ENCODE results near the gene SLC6A19.

Gene SLC6A19

GRCh38 chr5:1208221-1208742, 6.9 kb downstream of the SLC6A19 start:
- DNase-seq (ENCODE audit: low read depth in 1 of 2, low spot score in 1 of 2), result no peak

GRCh38 chr5:1208743-1209488, 7.5 kb downstream of the SLC6A19 start:
- no peak for DNase-seq (ENCODE audit: low read depth in 1 of 2, low spot score in 1 of 2)

GRCh38 chr5:1209489-1209852, 8.1 kb downstream of the SLC6A19 start:
- no peak for DNase-seq (ENCODE audit: low read depth in 1 of 2, low spot score in 1 of 2)

- DNase-seq (ENCODE audit: low read depth in 1 of 2, low spot score in 1 of 2), result no peak
Measured at GRCh38 chr5:1209896-1210776, 8.7 kb downstream of the SLC6A19 start.

- no peak for DNase-seq (ENCODE audit: low read depth in 1 of 2, low spot score in 1 of 2)
Measured at GRCh38 chr5:1210832-1211251, 9.4 kb downstream of the SLC6A19 start.

GRCh38 chr5:1211701-1212100, 10.3 kb downstream of the SLC6A19 start:
- DNase-seq (ENCODE audit: low read depth in 1 of 2, low spot score in 1 of 2), result no peak

GRCh38 chr5:1212271-1212670, 10.9 kb downstream of the SLC6A19 start:
- DNase-seq (ENCODE audit: low read depth in 1 of 2, low spot score in 1 of 2), result no peak

GRCh38 chr5:1212881-1213280, 11.5 kb downstream of the SLC6A19 start:
- no peak for DNase-seq (ENCODE audit: low read depth in 1 of 2, low spot score in 1 of 2)

- DNase-seq (ENCODE audit: low read depth in 1 of 2, low spot score in 1 of 2), result no peak
Measured at GRCh38 chr5:1213508-1214162, 12.2 kb downstream of the SLC6A19 start.

- DNase-seq (ENCODE audit: low read depth in 1 of 2, low spot score in 1 of 2), result no peak
Measured at GRCh38 chr5:1214163-1214935, 13.0 kb downstream of the SLC6A19 start.

GRCh38 chr5:1214936-1215220, 13.5 kb downstream of the SLC6A19 start:
- DNase-seq (ENCODE audit: low read depth in 1 of 2, low spot score in 1 of 2), result no peak

- DNase-seq (ENCODE audit: low read depth in 1 of 2, low spot score in 1 of 2), result no peak
Measured at GRCh38 chr5:1215320-1216096, 14.1 kb downstream of the SLC6A19 start.

- no peak for DNase-seq (ENCODE audit: low read depth in 1 of 2, low spot score in 1 of 2)
Measured at GRCh38 chr5:1216211-1216917, 15.0 kb downstream of the SLC6A19 start.

GRCh38 chr5:1216918-1217295, 15.5 kb downstream of the SLC6A19 start:
- DNase-seq (ENCODE audit: low read depth in 1 of 2, low spot score in 1 of 2), result no peak

GRCh38 chr5:1217596-1218206, 16.3 kb downstream of the SLC6A19 start:
- DNase-seq (ENCODE audit: low read depth in 1 of 2, low spot score in 1 of 2), result no peak

GRCh38 chr5:1218351-1219080, 17.1 kb downstream of the SLC6A19 start:
- no peak for DNase-seq (ENCODE audit: low read depth in 1 of 2, low spot score in 1 of 2)

GRCh38 chr5:1219098-1219767, 17.8 kb downstream of the SLC6A19 start:
- no peak for DNase-seq (ENCODE audit: low read depth in 1 of 2, low spot score in 1 of 2)

- no peak for DNase-seq (ENCODE audit: low read depth in 1 of 2, low spot score in 1 of 2)
Measured at GRCh38 chr5:1219768-1220100, 18.3 kb downstream of the SLC6A19 start.
